HG03103 (cell line): ENCODE data around the gene LGALS4.
"Not testable (repeated sequence)": the region's sequence is repeated elsewhere in the genome, so short reads cannot be mapped to it uniquely, and the experiment has no call there.

Experiments
- ATAC-seq: cut with Tn5 transposase; IDR thresholded peaks from one replicate; pipeline ENCODE4 v1.9.1; 2021; ENCODE audit warnings: low read depth; ENCODE audit not compliant: unreplicated experiment

LGALS4 gene

DNA sequence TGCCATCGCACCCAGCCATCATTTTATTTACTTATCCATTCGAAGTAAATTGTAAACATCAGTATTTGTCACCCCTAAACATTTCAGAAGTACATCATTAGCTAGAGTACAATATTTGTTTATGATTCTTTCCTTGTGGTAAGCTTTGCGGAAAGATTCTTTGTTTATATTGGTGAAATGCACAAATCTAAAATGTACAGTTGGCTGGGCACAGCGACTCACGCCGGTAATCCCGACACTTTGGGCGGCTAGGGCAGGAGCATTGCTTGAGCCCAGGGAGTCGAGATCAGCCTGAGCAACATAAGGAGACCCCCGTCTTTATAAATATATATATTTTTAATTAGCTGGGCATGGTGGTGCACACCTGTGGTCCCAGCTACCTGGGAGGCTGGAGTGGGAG, 13.6 kb downstream of the LGALS4 start:
- ATAC-seq: no peak

DNA sequence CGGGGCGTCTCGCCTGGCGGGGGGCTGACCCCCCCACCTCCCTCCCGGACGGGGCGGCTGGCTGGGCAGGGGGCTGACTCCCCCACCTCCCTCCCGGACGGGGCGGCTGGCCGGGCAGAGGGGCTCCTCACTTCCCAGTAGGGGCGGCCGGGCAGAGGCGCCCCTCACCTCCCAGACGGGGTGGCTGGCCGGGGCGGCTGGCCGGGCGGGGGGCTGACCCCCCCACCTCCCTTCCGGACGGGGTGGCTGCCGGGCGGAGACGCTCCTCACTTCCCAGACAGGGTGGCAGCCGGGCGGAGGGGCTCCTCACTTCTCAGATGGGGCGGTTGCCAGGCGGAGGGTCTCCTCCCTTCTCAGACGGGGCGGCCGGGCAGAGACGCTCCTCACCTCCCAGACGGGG, 15.0 kb downstream of the LGALS4 start:
- ATAC-seq: not testable (repeated sequence)

DNA sequence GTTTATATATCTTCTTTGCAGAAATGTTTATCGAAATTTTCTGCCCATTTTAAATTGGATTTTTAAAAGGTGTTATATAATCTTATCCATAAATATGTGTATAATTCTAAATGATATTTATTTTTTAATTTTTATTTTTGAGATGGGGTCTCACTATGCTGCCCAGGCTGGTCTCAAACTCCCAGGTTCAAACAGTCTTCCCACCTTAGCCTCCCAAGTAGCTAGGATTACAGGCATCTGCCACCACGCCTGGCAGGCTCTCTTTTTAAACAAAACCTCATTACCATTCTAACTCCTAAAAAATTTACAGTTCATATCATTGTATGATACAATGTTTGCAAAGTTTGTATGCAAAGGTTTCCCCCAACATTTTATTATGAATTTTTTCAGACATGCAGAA, 16.6 kb downstream of the LGALS4 start:
- no peak for ATAC-seq

DNA sequence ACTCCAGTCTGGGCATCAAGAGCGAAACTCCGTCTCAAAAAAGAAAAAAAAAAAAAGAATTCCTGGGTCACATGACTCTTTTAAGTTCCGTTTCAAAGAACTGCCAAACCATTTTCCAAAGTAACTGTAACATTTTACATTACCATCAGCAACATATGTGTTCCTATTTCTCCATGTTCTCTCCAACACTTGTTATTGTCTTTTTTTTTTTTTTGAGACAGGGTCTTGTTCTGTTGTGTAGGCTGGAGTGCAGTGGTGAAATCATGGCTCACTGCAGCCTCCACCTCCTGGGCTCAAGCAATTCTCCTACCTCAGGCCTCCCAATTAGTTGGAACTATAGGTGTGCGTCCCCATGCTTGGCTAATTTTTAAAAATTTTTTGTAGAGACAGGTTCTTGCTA, 17.2 kb downstream of the LGALS4 start:
- ATAC-seq: no peak

DNA sequence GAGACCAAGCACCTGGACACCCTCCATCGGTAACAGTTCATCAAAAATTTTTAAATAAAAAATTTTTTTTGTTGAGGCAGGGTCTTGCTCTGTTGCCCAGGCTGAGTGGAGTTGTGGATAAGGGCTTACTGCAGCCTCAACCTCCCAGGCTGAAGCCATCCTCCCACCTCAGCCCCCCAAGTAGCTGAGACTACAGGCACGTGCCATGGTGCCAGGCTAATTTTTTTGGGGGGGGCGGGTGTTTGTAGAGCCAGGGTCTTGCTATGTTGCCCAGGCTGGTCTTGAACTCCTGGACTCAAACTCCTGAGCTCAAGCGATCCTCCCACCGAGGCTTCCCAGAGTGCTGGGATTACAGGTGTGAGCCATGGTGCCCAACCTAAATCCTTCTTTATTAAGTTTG, 19.1 kb downstream of the LGALS4 start:
- ATAC-seq: no peak

DNA sequence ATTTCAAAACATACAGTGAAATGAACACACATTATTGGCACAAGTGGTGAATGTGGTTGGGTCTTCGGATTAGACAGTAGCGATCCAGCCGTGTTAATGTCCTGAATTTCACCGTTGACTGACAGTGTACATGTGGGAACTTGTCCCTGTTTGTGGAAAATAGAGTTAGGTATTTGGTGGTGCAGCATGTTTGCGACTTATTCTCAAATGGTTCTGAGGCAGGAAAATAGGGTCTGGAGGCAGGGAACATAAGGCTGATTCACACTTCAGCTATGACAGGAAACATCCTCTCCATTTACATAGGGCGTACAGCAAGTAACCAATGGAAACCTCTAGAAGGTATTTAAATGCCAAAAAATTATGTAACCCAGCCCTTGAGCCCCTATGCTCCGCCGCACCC, 19.6 kb downstream of the LGALS4 start:
- ATAC-seq: no peak

DNA sequence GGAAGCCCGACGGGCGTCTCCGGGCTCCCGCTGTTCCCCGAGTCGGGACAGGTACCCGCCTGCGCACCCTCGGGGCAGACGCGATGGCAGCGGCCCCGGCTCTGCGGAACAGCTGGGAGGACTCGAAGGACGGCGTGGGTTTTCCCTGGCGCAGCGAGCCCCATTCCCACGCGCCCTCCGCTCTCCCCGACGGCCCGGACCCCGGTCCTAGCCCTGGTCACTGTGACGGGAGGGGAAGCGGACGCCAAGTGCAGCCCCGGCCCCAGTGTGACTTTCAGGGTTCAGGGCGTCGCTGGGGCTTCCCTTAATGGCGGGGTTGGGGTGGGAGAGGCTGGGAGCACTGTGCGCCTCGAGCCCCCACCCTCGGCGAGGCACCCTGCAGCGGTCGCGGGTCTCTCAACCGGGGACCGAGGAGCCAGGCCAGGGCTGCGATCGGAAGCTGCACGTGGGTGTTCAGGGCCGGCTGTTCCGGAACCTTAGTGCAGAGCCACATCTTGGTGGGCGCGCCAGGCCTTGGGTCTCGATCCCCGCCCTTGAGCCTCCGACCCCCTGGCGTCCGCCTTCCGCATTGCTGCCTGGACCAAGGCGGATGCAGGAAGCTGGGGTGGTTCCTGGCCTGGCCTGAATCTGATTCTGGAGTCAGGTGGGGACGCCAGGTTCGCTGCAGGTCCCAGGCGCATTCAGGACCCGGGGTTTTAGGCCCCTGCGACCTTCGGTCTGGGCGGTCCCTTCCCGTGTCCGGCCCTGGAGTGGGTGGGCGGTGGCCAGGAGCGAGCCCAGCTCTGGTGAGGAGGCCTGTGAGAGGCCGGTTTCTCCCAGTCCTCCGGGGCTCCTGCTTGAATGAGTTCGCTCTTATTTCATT, 20.3 kb downstream of the LGALS4 start:
- no peak for ATAC-seq

DNA sequence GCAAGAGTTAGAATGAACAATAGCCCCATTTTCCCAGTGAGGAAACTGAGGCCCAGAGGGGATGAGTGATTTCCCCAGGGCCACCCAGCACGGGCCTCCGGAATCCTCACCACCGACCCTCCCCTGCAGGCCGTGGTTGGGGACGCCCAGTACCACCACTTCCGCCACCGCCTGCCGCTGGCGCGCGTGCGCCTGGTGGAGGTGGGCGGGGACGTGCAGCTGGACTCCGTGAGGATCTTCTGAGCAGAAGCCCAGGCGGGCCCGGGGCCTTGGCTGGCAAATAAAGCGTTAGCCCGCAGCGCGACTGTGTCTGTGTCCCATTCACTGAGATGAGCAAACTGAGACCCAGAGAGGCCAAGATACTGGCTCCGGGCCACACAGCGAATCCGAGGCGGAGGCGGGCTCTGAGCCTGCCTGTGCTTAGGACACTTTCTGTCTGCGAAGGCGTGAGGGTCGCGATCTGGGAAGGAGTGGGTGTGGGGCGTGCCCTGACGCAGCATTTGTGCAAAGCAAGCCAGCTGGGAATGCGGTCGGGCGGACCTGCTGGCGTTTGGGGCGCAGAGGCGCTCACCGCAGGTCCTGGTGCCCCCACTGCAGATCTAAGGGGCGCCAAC, 21.2 kb downstream of the LGALS4 start:
- not testable (repeated sequence) for ATAC-seq

DNA sequence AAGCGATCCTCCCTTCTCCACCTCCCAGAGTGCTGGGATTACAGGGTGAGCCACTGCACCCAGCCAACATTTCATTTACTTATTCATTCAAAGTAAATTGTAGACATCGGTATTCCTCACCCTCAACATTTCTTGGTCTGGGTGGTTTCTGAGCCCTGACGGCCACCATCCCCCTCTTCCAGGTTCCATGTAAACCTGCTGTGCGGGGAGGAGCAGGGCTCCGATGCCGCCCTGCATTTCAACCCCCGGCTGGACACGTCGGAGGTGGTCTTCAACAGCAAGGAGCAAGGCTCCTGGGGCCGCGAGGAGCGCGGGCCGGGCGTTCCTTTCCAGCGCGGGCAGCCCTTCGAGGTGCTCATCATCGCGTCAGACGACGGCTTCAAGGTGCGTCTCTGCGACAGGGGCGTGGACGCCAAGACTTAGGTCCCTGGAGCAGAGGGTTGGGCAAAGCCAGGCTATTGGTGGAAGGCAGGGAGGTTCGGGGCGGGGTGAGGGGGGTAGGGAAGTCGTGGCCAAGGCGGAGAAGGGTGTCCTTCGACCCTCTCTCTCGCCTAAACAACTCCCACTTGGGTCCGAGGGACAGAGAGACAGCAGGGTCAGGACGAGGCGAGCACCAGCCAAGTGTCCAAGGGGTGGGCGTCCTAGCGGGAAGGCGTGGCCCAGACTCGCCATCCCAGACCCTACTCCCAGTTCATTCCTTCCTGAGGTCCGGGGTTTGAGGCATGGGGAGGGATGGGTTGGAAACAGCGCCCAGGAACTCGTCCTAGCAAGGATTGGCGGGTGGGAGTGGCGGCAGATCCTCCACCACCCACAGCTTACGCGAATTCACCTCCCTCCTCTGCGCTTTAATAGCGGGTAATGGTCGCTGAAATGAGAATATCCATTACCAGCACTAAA, 22.0 kb downstream of the LGALS4 start:
- not testable (repeated sequence) for ATAC-seq

DNA sequence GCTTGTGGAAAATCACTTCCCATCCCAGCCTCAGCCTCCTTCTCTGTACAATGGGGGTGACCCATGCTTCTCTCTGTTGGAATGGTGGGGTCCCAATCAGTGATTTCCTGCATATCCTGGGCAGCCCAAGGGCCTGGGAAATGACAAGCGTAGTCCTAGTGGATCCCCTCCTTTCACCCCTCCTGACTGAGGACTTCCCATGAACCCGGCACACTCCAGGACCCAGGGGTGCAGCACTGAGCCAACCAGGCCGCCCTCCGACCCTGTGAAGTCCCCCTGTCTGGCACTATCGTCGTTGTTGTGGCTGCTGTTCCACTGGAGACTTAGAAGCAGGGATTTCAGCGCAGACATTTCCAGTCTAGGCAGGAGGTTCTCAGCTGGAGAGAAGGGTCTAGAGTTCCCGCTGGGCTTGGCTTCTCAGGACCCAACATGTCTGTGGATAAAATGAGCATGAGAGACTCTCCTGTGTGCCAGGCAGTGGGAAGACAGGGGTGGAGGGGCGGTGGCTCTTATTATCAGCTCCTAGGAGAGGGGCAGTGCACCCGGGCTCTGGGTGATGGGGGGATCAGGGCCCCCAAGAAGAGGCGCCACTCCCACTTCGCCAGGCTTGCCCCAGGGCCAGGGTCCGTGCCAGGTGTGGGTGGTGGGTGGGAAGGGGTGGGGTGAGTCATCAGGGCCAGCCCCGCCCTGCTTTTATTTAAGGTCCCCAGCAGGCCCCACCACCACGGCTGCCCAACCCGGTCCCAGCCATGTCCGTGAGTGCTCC, 24.1 kb downstream of the LGALS4 start, which contains the start of gene LGALS7B:
TSS of gene LGALS7B (plus strand) at position 723 of the 766 bp plus-strand sequence. CDS start at position 750, 27 bp downstream.
- ATAC-seq: no peak

DNA sequence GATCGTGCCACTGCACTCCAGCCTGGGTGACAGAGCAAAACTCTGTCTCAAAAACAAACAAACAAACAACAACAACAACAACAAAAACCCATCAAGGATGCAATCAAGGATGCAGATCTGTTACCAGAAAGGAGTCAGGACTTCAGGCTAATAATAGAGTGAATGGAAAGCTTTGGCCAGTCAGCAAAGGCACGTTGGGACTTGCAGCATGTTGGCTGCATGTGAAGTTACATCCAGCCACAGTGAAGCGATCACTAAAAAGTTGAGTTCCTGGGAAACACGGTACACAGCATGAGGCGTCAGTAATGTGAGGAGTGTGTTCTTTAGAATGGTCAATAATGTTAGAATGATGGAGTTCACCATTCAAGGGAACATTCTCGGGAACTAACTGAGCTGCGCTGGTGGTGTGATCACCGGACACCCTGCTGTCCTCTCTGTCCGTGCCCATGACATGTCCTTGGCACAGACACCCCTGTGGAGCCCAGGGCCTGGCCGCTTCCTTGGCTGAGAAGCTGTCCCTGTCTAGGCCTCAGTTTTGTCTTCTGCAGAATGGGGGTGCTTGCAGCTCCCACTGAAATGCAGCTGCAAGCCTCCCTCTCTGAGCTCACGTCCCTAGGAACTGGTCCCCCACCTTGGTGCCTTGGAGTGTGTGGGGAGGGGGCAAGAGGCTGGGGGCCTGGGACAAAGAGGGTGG, 26.0 kb downstream of the LGALS4 start:
- ATAC-seq: no peak

DNA sequence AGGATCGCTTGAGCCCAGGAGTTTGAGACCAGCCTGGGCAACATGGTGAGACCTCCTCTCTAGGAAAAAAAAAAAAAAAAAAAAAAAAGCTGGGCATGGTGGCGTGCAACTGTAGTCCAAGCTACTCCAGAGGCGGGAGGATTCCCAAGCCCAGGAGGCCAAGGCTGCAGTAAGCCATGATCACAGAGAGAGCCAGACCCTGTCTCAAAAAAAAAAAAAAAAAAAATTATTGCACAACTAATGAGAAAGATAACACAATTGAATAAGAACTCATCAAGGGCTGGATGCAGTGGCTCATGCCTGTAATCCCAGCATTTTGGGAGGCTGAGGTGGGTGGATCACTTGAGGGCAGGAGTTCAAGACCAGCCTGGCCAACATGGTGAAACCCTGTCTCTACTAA, 26.7 kb downstream of the LGALS4 start:
- not testable (repeated sequence) for ATAC-seq

DNA sequence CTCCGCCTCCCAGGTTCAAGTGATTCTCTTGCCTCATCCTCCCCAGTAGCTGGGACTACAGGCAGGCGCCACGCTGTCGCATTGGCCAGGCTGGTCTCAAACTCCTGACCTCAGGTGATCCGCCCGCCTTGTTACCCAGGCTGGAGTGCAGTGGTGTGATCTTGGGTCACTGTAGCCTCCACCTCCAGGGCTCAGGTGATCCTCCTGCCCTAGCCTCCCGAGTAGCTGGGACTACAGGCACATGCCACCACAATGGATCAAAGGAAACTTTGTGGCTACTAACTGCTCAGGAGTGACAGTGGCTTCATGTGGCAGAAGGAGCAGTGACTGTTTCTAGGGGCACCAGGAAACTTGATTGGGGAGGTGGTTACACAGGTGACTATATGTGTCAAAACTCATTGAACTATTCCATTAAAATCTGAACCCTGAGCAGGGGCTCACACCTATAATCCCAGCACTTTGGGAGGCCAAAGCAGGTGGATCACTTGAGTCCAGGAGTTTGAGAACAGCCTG, 27.5 kb downstream of the LGALS4 start:
- ATAC-seq: no peak

DNA sequence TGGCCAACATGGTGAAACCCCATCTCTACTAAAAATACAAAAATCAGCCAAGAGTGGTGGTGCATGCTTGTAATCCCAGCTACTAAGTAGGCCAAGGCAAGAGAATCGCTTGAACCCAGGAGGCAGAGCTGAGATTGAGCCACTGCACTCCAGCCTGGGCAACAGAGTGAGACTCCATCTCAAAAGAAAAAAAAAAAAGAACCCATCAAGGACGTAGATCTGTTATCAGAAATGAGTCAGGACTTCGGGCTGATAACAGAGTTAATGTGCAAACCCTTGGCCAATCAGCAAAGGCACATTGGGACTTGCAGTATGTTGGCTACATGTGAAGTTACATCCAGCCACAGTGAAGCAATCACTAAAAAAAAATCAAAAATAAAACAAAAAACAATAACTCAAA, 28.5 kb downstream of the LGALS4 start:
- no peak for ATAC-seq

DNA sequence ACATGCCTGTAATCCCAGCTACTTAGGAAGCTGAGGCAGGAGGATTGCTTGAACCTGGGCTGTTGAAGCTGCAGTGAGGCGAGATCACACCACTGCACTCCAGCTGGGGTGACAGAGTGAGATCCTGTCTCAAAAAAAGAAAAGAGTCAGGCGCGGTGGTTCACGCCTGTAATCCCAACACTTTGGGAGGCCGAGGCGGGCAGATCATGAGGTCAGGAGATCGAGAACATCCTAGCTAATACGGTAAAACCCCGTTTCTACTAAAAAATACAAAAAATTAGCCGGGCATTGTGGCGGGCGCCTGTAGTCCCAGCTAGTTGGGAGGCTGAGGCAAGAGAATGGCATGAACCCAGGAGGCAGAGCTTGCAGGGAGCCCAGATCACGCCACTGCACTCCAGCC, 30.5 kb downstream of the LGALS4 start:
- not testable (repeated sequence) for ATAC-seq

DNA sequence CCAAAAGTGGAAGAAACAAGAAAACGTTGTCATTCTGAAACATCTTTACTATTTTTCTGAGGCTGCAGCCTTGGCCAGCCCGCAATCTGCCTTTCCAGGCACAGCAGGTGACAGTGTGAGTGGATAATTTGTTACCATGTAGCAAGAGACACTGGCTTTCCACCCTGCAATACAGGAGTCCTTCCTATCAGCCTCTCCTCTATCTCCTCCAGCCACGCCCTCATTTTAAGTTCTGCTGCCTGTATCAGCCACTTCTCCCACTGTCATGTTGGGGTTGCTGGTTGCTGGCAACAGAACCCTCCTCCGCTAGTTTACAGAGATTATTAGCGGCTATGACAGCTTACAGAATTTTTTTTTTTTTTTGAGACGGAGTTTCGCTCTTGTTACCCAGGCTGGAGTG, 31.7 kb downstream of the LGALS4 start:
- ATAC-seq: no peak

DNA sequence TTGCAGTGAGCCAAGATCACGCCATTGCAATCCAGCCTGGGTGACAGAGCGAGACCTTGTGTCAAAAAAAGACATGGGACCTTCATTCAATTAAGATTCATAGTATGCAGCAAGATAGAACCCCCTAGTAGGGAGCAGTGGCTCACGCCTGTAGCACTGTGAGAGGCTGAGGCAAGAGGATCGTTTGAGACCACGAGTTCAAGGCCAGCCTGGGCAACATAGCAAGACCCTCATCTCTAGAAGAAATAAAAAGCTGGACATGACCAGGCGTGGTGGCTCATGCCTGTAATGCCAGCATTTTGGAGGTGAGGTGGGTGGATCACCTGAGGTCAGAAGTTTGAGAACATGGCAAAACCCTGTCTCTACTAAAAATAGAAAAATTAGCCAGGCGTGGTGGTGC, 32.3 kb downstream of the LGALS4 start:
- ATAC-seq: no peak

DNA sequence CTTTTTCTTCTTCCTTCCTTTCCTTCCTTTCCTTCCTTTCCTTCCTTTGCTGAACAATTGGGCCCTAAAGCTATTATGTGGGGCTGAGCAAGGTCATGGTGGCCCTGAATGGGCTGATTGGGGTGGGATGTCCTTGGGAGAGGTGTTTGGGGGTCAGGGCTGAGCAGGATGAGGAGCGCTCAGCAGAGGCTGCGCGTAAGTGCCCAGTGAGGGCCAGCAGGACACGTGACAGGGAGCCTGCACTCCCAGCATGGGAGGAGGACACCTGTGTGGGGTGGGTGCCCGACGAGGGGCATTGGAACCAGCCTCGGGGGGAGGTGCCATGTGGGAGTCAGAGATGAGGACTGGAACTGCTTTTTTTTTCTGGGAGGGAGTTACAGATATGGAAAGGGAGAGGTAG, 34.0 kb downstream of the LGALS4 start:
- ATAC-seq: no peak

DNA sequence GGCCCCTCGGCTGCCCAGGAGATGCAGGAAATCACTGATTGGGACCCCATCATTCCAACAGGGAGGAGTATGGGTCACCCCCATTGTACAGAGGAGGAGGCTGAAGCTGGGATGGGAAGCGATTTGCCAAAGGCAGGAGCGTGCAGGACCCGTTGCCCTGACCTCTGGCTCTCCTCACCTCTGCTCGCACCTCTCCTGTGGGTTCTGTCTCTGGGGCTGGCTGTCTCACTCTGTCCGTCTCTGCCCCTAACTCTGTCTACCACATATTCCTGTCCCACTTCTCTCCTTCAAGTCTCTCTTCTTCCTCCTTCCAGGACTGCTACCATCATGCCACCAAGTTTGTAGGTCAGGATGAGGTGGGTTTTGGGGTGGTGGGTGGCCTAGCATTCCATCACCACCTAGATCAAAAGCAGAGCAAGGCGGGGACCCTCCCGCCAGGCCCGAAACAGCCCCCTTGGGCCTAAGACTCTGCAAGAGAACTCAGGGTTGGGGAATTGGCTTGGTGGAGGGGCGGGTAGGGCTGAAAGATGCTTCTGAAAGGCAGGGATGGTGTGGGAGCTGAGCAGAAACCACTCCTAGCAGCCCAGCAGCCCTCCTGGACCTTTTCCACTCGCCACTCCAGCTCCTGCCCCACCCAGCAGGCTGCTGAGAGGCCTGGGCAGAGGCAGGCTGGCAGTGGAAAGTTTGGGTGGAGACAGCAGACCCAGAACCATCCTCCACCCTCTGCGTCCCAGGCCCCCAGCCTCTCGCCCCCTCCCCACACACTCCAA, 38.4 kb downstream of the LGALS4 start:
- no peak for ATAC-seq
